Activated CD8-positive, alpha-beta memory T cell treated with anti-CD3 and anti-CD28 coated beads, Interleukin-2, amount 50 U/mL, for 1 hour (primary cell): ENCODE results near the gene SMARCA1.
"Not testable (repeated sequence)": the region's sequence is repeated elsewhere in the genome, so short reads cannot be mapped to it uniquely, and the experiment has no call there.

Experiments used
- DNase-seq: peaks from one replicate; pipeline ENCODE4 v3.0.0-alpha.2; 2020; ENCODE audit errors: extremely low read depth

Gene SMARCA1, protein sequence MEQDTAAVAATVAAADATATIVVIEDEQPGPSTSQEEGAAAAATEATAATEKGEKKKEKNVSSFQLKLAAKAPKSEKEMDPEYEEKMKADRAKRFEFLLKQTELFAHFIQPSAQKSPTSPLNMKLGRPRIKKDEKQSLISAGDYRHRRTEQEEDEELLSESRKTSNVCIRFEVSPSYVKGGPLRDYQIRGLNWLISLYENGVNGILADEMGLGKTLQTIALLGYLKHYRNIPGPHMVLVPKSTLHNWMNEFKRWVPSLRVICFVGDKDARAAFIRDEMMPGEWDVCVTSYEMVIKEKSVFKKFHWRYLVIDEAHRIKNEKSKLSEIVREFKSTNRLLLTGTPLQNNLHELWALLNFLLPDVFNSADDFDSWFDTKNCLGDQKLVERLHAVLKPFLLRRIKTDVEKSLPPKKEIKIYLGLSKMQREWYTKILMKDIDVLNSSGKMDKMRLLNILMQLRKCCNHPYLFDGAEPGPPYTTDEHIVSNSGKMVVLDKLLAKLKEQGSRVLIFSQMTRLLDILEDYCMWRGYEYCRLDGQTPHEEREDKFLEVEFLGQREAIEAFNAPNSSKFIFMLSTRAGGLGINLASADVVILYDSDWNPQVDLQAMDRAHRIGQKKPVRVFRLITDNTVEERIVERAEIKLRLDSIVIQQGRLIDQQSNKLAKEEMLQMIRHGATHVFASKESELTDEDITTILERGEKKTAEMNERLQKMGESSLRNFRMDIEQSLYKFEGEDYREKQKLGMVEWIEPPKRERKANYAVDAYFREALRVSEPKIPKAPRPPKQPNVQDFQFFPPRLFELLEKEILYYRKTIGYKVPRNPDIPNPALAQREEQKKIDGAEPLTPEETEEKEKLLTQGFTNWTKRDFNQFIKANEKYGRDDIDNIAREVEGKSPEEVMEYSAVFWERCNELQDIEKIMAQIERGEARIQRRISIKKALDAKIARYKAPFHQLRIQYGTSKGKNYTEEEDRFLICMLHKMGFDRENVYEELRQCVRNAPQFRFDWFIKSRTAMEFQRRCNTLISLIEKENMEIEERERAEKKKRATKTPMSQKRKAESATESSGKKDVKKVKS

GRCh38 chrX:129523079-129523911 is at the start of gene SMARCA1:
Gene SMARCA1, minus strand, starts transcription at chrX:129523490. Its CDS starts 120 bp downstream, at chrX:129523370.
- no peak for DNase-seq

- no peak for DNase-seq
These were observed 49.1 kb upstream of the SMARCA1 start for GRCh38 chrX:129572422-129572821.

- DNase-seq, result no peak
These were observed 45.1 kb upstream of the SMARCA1 start for GRCh38 chrX:129568349-129568748.

DNA sequence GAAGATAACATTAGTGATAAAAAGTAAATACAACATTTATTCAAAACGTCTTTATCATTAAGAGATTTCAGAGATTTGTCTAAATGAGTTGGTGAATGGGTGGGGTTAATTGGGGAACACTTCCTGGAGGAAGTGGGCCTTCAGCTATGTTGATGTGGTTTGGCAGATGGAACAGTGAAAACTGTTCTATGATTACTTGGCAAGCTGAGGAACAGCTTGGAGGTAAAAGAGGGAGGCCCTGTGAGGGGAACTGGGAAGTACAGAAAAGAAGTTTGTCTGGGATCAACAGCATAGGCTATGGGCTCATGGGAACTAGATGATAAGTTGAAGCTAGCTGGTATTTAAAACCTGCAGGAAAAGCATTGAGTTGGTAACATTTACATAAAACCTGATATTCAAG is 42.8 kb upstream of the SMARCA1 start:
- DNase-seq, result no peak

DNA sequence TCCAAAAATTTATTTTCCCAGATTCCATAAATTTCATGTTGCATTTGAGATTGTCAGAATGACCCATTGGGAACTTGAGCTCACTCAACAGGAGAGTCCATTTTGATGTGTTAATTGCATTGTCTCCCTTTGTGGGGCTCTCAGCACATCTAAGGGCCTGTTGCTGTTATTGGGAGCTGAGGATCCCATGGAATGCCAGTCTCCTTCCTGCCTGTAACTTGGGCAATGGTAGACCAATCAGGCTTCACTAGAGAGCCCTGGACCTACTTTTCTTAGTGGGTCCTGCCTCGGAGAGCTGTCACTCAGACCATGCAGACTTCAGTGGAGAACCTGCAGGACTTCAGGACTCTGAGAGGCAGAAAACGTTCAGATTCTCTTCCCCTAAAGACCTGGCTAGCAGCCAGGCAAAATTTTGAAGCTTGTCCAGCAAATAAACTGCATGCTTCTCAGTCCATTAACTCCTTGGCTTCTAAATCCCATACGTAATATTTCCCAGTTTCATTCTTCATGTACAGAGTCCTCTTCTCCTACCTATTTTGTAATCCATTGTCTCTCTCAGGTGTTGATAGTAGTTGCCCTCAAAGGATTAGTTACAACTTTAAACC is 41.9 kb upstream of the SMARCA1 start:
- no peak for DNase-seq

DNA sequence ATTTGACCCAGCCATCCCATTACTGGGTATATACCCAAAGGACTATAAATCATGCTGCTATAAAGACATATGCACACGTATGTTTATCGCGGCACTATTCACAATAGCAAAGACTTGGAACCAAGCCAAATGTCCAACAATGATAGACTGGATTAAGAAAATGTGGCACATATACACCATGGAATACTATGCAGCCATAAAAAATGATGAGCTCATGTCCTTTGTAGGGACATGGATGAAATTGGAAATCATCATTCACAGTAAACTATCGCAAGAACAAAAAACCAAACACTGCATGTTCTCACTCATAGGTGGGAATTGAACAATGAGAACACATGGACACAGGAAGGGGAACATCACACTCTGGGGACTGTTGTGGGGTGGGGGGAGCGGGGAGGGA is 41.1 kb upstream of the SMARCA1 start:
- not testable (repeated sequence) for DNase-seq

DNA sequence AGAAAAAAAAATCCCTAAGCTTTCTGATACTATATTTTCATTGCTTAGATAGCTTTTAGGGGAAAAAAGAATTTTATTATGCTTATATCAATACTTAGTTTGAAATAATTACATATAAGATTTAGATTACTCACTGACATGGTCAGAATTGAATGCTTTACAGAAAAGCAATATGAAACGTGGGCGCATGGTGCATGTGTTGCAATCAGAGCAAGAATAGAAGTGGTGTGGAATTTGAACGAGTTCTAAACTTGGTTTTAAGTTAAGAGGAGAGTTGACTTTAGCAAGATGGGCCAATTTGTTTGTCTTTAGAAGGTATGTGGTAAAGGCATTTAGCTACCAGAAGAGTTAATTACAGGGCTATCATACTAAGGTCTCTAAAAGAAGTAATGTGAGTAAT is 38.2 kb upstream of the SMARCA1 start:
- DNase-seq, result no peak

DNA sequence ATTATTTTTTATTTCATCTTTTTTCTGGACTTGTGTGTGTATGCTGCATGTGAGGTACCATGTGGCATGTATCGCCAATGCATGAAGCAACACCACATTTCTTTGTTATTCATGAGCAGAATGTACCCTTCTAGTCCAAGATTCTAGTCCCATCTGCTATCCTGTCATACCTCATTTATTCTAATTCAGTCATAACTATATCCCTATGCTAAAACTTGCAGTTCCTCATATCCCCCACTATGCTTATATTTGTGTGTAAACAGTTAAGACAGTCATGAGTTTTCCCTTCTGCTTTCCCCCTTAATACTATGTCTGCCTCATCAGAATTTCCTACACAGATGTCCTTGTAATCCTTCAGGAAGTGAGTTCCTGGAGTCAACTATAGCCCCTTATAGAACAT is 36.5 kb upstream of the SMARCA1 start:
- DNase-seq, result no peak

DNA sequence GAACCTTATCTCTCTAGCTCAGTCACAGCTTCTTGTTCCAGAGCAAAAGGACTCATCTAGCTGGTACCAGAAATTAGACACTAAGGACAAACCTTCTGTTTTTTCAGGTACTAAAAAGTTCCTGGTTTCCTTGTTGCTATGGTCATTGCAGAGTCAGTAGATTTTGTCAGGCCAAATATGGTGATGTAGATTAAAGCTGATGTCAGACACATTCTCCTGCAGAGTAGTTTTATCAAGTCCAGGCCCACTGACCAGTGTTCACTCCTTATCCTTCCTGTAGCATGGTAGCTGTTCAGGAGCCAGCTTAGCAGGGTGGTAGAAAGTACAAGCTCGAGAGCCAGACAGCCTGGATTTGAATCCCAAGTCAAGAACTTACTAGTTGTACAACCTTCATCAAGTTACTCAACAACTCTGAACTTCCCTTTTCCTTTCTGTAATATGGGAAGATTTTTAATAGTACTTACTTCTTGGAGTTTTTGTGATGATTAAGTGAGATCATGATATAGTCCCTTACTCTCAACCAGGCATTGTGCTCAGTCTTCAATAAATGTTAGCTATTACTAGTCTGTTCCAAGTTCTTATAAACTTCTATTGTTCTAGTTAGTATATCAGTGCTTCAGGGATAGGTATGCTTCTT is 34.7 kb upstream of the SMARCA1 start:
- DNase-seq, result no peak

DNA sequence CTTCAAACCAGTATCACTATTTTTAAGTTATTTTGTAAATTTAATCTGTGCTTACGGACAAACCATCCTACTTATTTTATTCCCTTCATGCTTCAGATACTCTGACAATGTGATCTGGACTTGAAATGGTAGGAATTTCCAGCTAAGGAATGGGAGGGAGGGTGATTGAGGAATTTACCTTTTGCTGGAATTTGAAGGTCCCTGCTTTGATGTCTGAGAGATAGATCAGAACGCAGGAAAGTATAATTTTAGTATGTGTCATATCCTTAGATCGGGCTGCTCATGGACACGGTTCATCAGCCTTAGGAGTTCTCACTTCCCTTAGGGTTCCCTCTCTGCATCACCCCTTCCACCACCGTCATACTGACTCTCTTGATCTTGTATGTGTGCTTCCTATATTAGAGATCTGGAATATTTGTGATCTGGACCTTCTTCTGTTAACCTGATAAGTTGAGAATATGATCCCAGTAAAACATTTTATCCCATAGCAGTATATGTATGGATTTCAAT is 33.6 kb upstream of the SMARCA1 start:
- no peak for DNase-seq

DNA sequence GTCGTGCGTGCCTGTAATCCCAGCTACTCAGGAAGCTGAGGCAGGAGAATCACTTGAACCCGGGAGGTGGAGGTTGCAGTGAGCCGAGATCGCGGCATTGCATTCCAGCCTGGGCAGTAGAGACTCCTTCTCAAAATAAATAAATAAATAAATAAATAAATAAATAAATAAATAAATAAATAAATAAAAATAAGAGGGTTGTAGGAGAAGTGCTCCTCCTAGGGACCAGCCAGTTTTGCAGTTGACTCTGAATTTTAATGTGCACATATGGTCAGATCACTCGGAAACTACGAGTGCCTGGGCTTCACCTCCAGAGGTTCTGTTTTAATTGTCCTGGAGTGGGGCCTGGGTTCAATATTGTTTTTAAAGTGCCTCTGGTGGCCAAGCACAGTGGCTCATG is 31.5 kb upstream of the SMARCA1 start:
- DNase-seq, result not testable (repeated sequence)

DNA sequence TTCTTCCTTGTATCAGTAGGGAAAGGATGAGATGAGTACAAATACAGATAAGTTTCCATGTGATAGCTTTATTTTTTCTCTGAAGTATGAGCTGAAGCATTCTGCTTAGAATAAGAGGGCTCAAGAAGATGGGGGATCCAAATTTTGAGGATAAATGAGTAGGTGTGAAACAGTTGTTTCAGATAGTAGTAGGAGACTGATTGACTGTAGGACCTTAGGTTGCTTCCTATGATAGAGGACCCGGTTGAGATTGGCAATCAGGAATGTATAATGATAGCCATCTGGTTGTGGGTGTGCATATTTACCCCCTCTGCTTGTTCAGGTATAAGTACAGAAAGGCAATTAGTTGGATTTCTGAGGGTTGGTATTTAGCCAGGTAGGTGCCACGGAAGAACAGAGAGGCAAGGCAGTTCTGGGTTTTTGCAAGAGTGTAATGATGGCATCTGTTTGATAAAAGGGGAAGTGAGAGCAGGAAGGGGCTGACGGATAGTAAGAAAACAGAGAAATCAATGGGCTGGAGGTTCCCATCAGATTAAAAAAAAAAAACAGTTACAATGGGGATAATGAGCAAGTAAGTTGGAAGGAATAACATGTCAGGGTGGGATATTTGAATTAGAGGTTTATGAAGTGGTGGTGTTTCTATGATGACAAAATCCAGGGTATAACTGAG is 30.5 kb upstream of the SMARCA1 start:
- no peak for DNase-seq

GRCh38 chrX:129549124-129549523 is 25.8 kb upstream of the SMARCA1 start:
- no peak for DNase-seq

DNA sequence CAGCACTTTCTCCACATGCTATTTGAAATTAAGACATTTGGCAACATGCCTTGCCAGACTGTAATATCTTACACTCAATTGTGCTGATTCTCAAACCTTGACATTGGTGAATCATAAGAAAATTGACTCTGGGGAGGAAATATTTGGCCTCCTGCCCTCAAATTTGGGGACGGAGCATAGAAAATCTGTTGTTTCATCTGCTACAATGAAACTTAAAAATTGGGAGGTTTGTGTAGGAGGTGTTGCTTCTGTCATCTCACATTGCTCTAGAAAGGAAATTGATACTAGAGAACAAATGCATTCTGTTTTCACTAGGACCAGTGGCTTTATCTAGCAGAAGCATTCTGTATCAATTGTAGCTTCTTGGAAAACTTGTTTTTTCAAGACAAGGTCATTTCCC is 22.1 kb upstream of the SMARCA1 start:
- DNase-seq, result no peak

GRCh38 chrX:129544780-129545179 is 21.5 kb upstream of the SMARCA1 start:
- DNase-seq, result no peak

- DNase-seq, result no peak
These were observed 17.5 kb upstream of the SMARCA1 start for GRCh38 chrX:129540722-129541184.

DNA sequence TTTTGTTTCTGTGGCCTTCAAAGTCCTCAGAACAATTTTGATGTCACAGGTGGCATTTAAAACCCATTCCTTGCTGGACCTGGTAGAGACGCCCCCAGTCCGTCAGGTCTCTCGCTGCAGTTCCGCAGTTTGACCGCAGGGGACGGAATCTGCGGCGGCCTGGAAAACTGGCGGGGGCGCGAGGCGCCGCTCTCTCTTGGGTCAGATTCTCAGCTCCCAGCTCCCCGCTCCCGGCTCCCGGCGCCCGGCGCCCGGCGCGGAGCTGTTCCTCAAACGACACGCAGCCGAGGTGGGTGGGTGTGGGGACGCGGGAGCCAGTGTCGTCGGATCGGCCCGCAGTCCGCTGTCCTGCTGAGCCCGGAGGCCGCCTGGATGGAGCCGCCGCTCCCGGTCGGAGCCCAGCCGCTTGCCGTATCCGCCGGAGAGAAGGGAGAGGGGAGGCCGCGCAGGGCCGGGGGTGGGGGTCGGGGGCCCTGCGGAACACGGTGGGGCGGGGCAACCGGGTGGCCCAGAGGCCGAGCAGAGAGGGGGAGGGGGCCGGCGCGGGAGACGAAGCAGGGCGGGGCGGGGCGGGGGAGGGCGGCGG is 16.9 kb upstream of the SMARCA1 start, which contains the start of gene OCRL:
Gene OCRL (plus strand): TSS at position 192 of the 586 bp plus-strand sequence. CDS start 181 bp downstream, at position 373.
- DNase-seq, result no peak

DNA sequence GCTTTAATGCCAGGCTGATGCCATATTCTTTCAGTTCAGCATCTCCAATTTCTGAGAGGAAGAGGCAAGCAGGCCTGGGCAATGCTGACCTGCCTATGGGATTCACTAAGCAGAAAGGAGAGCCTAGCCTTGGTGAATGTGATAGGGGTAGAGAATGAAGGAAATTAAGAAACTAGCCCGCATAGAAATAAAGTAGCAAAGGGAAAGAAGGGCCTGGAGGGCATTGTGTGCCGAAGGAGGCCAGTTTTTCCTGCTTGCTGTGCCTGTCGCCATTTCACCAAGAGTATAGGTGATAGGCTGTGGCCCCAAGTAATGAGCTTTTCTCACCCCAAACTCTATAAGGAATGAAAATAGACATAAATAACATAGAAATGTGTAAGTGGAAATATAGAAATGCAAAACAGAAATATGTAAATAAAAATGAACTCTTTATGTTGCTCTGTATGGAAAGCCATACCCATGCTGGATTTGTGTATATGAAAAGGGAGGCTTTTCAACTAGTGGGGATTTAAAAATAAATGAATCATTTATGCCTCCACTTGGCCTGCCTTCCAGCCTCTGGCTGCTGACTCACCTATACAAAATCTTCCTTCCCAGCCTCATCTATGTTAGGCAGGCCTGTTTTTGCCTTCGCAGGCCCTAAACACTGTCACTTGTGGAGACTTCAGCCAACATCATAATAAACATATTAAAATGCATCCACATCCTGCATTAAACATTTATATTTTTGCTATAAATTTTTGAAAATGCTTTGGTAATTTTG is 11.7 kb upstream of the SMARCA1 start:
- no peak for DNase-seq
